CD4-positive, alpha-beta T cell (primary cell): ENCODE measurements around the gene PDXK. TPM values are rescaled to one million over a fixed set of nuclear protein-coding genes. Genes with fewer than 3 reads are reported as not detected.

ENCODE experiments used
- ATAC-seq: fragments of 200-7000 bp; cut with Tn5 transposase; one replicate; pipeline ENCODE4 v1.10.0; 2022; ENCODE audit warnings: mild to moderate bottlenecking; ENCODE audit not compliant: poor library complexity
- CTCF ChIA-PET: fragments of 350-600 bp; sonication (Branson Sonifier 250); formaldehyde crosslinking; loops from one replicate; lab custom pipeline; 2021; ENCODE audit warnings: antibody characterized with exemption, inconsistent platforms; lab: Charles Lee
- POLR2A ChIA-PET: fragments of 350-600 bp; sonication (Branson Sonifier 250); formaldehyde crosslinking; loops from one replicate; lab custom pipeline; 2021; ENCODE audit warnings: antibody characterized with exemption, inconsistent platforms; lab: Charles Lee
- DNase-seq, 14 experiments: peaks; one replicate each; pipeline ENCODE4 v3.0.0-alpha.2; 2013 to 2020; ENCODE audit warnings: mixed read lengths in 2 of 14
- H3K27ac ChIP-seq, 2 donors: one replicate each; pipeline versions ENCODE4 v1.5.1 to v1.7.0; 2013; ENCODE audit warnings: low read length in 2 of 2, low read depth in 1 of 2, mild to moderate bottlenecking in 1 of 2
- H3K27me3 ChIP-seq, 2 experiments: 1 replicate in 1 of 2; 2 replicates in 1 of 2; pipeline versions ENCODE4 v1.6.1 to v1.7.0; 2013; ENCODE audit warnings: low read length in 2 of 2, control low read depth in 1 of 2, mild to moderate bottlenecking in 1 of 2, moderate library complexity in 1 of 2; ENCODE audit not compliant: insufficient read depth in 2 of 2, control insufficient read depth in 1 of 2
- H3K36me3 ChIP-seq: one replicate; pipeline ENCODE4 v1.6.1; 2013; ENCODE audit warnings: low read length, control low read depth; ENCODE audit not compliant: insufficient read depth
- H3K4me1 ChIP-seq: one replicate; pipeline ENCODE4 v1.6.1; 2013; ENCODE audit warnings: low read length, control low read depth; ENCODE audit not compliant: insufficient read depth
- H3K4me3 ChIP-seq: one replicate; pipeline ENCODE4 v1.5.1; 2013; ENCODE audit warnings: mild to moderate bottlenecking, low read length, moderate library complexity
- H3K9me3 ChIP-seq, 2 experiments: 1 replicate in 1 of 2; 2 replicates in 1 of 2; pipeline versions ENCODE4 v1.6.1 to v1.7.0; 2013; ENCODE audit warnings: low read length in 2 of 2, mild to moderate bottlenecking in 2 of 2, control low read depth in 1 of 2, moderate library complexity in 1 of 2; ENCODE audit not compliant: control insufficient read depth in 1 of 2, insufficient read depth in 1 of 2
- H3K27ac Mint-ChIP-seq: one replicate; pipeline ENCODE4 v1.8.0; 2020; ENCODE audit warnings: mixed read lengths
- H3K27me3 Mint-ChIP-seq: one replicate; pipeline ENCODE4 v1.8.0; 2021; ENCODE audit warnings: mixed read lengths
- H3K36me3 Mint-ChIP-seq: one replicate; pipeline ENCODE4 v1.8.0; 2021; ENCODE audit warnings: low read depth, mixed read lengths
- H3K4me1 Mint-ChIP-seq: one replicate; pipeline ENCODE4 v1.8.0; 2021; ENCODE audit warnings: low read depth, mixed read lengths
- H3K4me3 Mint-ChIP-seq: one replicate; pipeline ENCODE4 v1.8.0; 2020; ENCODE audit warnings: mild to moderate bottlenecking, mixed read lengths
- H3K9me3 Mint-ChIP-seq: one replicate; pipeline ENCODE4 v1.8.0; 2020; ENCODE audit warnings: mixed read lengths
- CTCF ChIP-seq: fragments of 200-600 bp; IDR thresholded peaks from one replicate; pipeline ENCODE4 v1.8.0; 2022; ENCODE audit warnings: antibody characterized with exemption, mild to moderate bottlenecking
- intact Hi-C, 2 experiments: fragments of 100-400 bp; cut with DNase I in 1 of 2; cut with micrococcal nuclease in 1 of 2; formaldehyde crosslinking; loops; one replicate each; pipeline versions ENCODE4 v1.15.1 to v1.9.0; 2023 to 2025; cut with DNase I, micrococcal nuclease
- total RNA-seq, 174 experiments: library from RNA in 2 of 174; stranded (reverse) in 2 of 174; gene quantifications; one replicate each; pipeline ENCODE4 v1.2.3 and lab custom pipeline; 2021 to 2026

PDXK gene
- total RNA-seq, 2 experiments from 2014 or later, result 74.8 to 77.0 TPM

GRCh38 chr21:43785134-43785533, 66.2 kb downstream of the PDXK start:
- TF ChIP-seq CTCF, result no peak

GRCh38 chr21:43786300-43786806, 67.4 kb downstream of the PDXK start:
- H3K4me1 Mint-ChIP-seq, result peaks cover 12% of the 10 kb centered on the region
- POLR2A ChIA-PET, result no interaction called here
- intact Hi-C loops, result loop anchor here in 1 of 2 experiments (10.0 kb wide), 1 partner anchor 1552 kb away; no protein-coding TSS in a partner anchor

More at GRCh38 chr21:43785134-43785533, 66.2 kb downstream of the PDXK start:
- Mint-ChIP-seq H3K27ac (no peak overlapping the region), H3K36me3 (no peaks in the 10 kb centered on the region), H3K4me3 (no peak overlapping the region), H3K4me1 (peaks cover 4% of the 10 kb centered on the region), H3K27me3 (no peaks in the 10 kb centered on the region), H3K9me3 (no peaks in the 10 kb centered on the region)
- Histone ChIP-seq H3K27me3 (no peaks in the 10 kb centered on the region), H3K36me3 (no peaks in the 10 kb centered on the region), H3K27ac (no peak overlapping the region), H3K4me1 (peaks cover 7% of the 10 kb centered on the region), H3K4me3 (no peak overlapping the region), H3K9me3 (no peaks in the 10 kb centered on the region)
- DNase-seq (no peak), ATAC-seq (no peak)
- intact Hi-C loops, result loop anchor here in 1 of 2 experiments (10.0 kb wide), 1 partner anchor 1550 kb away; no protein-coding TSS in a partner anchor
- CTCF ChIA-PET, result no interaction called here
- POLR2A ChIA-PET, result no interaction called here

GRCh38 chr21:43786807-43787440, 68.0 kb downstream of the PDXK start:
- CTCF ChIA-PET, result no interaction called here
- intact Hi-C loops, result loop anchor here in 1 of 2 experiments (10.0 kb wide), 1 partner anchor 1552 kb away; no protein-coding TSS in a partner anchor
- no peak overlapping the region for H3K27ac Mint-ChIP-seq

More at GRCh38 chr21:43786300-43786806, 67.4 kb downstream of the PDXK start:
- Histone ChIP-seq H3K4me3 (no peak overlapping the region), H3K4me1 (peaks cover 20% of the 10 kb centered on the region), H3K9me3 (no peaks in the 10 kb centered on the region), H3K27me3 (no peaks in the 10 kb centered on the region), H3K36me3 (no peaks in the 10 kb centered on the region), H3K27ac (no peak overlapping the region)
- Mint-ChIP-seq H3K27me3 (no peaks in the 10 kb centered on the region), H3K9me3 (no peaks in the 10 kb centered on the region), H3K36me3 (no peaks in the 10 kb centered on the region), H3K27ac (no peak overlapping the region), H3K4me3 (peak overlapping the region; percentile 57)
- DNase-seq (no peak), ATAC-seq (no peak)
- CTCF ChIA-PET, result no interaction called here
- no peak for TF ChIP-seq CTCF

More at GRCh38 chr21:43786807-43787440, 68.0 kb downstream of the PDXK start:
- DNase-seq (no peak), ATAC-seq (no peak)
- H3K36me3 Mint-ChIP-seq, result peaks cover 4% of the 10 kb centered on the region
- Histone ChIP-seq H3K4me3 (no peak overlapping the region), H3K9me3 (no peaks in the 10 kb centered on the region), H3K27me3 (no peaks in the 10 kb centered on the region), H3K4me1 (peaks cover 22% of the 10 kb centered on the region), H3K27ac (no peak overlapping the region), H3K36me3 (peaks cover 3% of the 10 kb centered on the region)
- POLR2A ChIA-PET, result no interaction called here
- no peaks in the 10 kb centered on the region for H3K27me3 Mint-ChIP-seq
- H3K4me1 Mint-ChIP-seq, result peaks cover 13% of the 10 kb centered on the region
- no peaks in the 10 kb centered on the region for H3K9me3 Mint-ChIP-seq
- no peak for TF ChIP-seq CTCF
- peak overlapping the region; percentile 57 for H3K4me3 Mint-ChIP-seq
